SK-N-MC (cell line): ENCODE data around the gene FAM131B.

ENCODE experiments used
- DNase-seq: peaks from one replicate; pipeline ENCODE4 v3.0.0-alpha.2; 2011; ENCODE audit warnings: low read depth, low spot score
- H3K27ac ChIP-seq: fragments of 200-600 bp; sonication (generic); 2 replicates; pipeline ENCODE4 v1.5.1; 2016; ENCODE audit warnings: mixed run types
- H3K36me3 ChIP-seq: fragments of 200-600 bp; sonication (generic); 2 replicates; pipeline ENCODE4 v1.6.1; 2017; ENCODE audit warnings: antibody characterized with exemption, low read length, mixed read lengths; ENCODE audit not compliant: insufficient read depth
- H3K4me3 ChIP-seq: fragments of 200-600 bp; sonication (generic); 2 replicates; pipeline ENCODE4 v1.5.1; 2016
- H3K9ac ChIP-seq: fragments of 200-600 bp; sonication (generic); 2 replicates; pipeline ENCODE4 v1.8.0; 2017; ENCODE audit warnings: mixed run types, mixed read lengths; ENCODE audit not compliant: insufficient read length
- H3K9me3 ChIP-seq: fragments of 200-600 bp; sonication (generic); 2 replicates; pipeline ENCODE4 v1.6.1; 2017; ENCODE audit warnings: low read depth, mild to moderate bottlenecking, antibody characterized with exemption, low read length, moderate library complexity, mixed read lengths
- EZH2 ChIP-seq: fragments of 200-600 bp; sonication (generic); IDR thresholded peaks from one replicate; pipeline ENCODE4 v1.6.1; 2017; ENCODE audit warnings: antibody characterized with exemption
- FOXP2 ChIP-seq: optimal IDR thresholded peaks from 2 replicates; pipeline ENCODE3; 2011; ENCODE audit warnings: mild to moderate bottlenecking, moderate library complexity; ENCODE audit not compliant: insufficient read depth; ENCODE audit errors: extremely low read length, control extremely low read depth
- POLR2AphosphoS5 ChIP-seq: IDR thresholded peaks from 2 replicates; pipeline ENCODE4 v1.6.1; 2012; ENCODE audit warnings: mild to moderate bottlenecking, low read depth, low read length, borderline replicate concordance

FAM131B gene

DNA sequence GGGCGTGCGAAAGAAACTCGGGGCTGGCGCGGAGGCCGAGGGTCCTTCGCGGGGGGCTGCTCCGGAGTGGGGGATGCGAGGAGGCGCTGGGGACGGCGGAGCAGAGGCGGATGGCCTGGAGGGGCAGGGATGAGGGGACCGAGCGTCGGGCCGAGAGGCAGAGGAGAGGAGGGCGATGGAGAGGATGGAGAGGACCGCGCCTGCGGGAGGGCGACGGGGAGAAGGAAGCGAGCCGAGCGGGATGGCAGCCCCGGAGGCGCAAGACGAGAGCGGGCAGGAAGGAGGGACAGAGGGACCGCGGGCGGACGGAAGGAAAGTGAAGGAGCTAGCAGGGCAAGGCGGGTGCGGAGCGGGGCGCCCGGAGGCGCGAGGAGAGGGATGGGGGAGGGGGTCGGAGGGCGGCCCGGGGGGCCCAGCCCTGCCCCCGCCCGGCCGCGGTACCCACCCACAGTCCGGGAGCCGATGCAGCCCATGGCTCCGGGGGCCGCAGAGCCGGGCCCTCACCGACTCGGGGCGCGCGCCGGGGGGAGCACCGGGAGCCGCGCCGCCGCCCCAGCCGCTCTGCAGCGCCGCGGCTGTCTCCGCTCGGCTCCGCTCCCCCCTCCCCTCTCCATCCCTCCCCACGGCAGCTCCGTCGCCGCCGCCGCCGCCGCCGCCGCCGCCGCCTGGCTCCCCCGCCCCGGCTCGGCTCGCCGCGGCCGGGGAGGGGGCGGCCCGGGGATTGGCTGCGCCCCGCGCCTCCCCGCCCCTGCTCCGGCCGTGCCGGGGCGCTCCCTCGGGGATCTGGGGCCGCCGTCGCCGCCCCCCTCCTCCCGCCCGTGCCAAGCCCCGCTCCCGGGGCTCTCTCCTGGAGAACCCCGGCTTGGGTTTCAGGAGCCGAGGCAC is at the start of gene FAM131B:
FAM131B (minus strand) TSS at position 583 of the 885 bp plus-strand sequence; CDS start at position 473, 110 bp downstream.
- Histone ChIP-seq H3K9me3 (no peaks in the 10 kb centered on the region), H3K9ac (no peak within 1 kb of the TSS), H3K27ac (no peak within 1 kb of the TSS), H3K36me3 (no peaks in the 10 kb centered on the region), H3K4me3 (peak within 1 kb of the TSS; percentile 70)
- TF ChIP-seq POLR2AphosphoS5 = no peak
- no peak for DNase-seq

DNA sequence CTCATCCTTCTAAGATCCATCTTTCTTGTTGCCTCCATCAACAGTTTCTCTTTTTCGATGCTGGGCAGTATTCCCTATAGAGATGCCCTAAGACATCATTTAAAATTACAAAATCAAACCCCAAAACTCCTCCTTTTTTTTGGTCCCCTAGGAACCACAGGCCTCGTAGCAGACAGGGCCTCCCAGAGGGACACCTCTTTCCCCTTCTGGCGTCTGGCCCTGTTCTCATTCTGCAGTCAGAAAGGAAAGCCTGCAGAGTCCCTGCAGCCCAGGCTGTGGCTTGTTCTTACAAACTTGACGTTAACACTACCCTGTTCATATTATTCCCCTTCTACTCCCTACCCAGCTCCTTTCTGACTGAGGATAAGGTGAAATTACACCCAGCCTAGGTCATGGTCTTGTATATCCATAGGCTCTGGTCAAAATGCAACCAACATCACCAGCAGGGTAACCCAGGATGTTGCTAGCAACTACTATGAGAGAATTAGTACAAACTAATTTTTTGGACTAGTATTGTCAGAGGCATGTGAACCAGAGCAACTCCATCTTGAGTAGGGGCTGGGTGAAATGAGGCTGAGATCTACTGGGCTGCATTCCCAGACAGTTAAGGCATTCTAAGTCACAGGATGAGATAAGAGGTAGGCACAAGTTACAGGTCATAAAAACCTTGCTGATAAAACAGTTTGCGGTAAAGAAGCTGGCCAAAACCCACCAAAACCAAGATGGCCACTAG is 49.6 kb upstream of the FAM131B start:
- H3K9me3 ChIP-seq = no peaks in the 10 kb centered on the region
- DNase-seq = no peak
- H3K27ac ChIP-seq = no peak overlapping the region
- H3K9ac ChIP-seq = no peak overlapping the region
- no peak overlapping the region for H3K4me3 ChIP-seq
- TF ChIP-seq EZH2 (no peak), FOXP2 (no peak), POLR2AphosphoS5 (no peak)
- H3K36me3 ChIP-seq = no peaks in the 10 kb centered on the region

DNA sequence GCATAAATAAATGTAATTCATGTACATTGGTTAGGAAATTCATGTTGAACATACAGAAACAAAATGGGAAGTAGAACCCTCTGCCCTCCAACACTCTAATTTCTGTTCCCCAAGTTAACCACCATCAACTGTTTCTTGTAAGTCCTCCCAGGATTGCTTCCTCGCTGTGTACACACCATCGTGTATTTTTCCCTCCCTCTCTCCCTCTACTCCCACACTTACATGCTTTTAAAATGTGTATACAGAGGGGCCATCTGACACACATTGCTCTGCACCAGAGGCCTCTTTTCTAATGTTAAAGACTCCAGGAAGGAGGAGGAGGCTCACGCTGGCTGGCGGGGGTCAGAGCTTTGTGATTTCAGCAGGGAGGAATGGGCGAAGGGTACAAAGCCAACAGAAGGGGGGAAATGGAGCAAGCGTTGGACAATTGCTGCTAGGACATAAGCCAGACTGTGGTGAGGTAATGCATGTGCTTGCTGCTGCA is 48.0 kb upstream of the FAM131B start:
- no peaks in the 10 kb centered on the region for H3K9me3 ChIP-seq
- no peak for DNase-seq
- no peaks in the 10 kb centered on the region for H3K36me3 ChIP-seq
- no peak overlapping the region for H3K27ac ChIP-seq
- H3K9ac ChIP-seq = peak overlapping the region; percentile 14
- TF ChIP-seq POLR2AphosphoS5 = no peak
- TF ChIP-seq EZH2 = no peak
- TF ChIP-seq FOXP2 = no peak
- peak overlapping the region; percentile 17; the same call in 1 of the 2 replicates for H3K4me3 ChIP-seq

DNA sequence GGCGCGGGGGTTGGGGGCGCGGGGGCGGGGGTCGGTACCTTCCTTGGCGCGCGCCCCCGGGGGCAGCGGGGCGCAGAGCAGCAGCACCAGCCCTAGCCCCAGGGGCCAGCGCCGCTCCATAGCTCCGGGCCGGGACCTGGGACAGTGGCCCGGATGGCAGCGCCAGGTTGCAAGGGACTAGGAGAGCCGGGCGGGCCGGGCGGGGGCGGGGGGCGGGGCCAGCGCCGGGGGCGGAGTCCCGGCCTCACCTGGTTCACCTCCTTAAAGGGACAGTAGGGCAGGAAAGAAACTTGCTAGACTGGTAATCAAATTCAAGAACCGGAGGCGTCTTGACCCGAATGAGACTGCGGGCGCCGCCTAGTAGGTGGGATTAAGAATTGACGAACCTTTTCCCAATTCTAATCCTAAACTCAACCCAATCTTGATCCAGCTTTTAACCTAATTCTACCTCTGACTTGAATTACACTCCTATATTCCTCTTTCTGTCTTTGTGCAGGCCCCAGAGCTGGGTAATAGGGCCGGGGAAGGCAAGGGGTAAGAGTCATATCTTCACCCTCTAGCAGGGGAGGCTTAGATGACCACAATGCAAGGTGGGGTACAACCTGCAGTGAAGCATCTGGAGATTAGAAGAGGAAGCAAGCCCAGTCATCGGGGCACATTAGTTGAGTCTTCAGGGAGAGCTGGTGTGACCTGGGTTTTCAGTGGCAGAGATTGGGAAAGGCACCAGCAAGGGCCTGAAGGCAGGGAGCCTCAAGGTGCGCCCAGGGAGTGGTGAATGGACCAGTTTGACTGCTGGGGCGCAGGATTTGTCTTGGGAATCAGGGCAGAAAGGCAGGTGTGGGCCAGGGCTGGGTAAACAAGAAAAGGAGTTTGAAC is 46.4 kb upstream of the FAM131B start, which contains the start of gene EPHA1:
EPHA1 (minus strand) TSS at position 171 of the 876 bp plus-strand sequence; CDS start at position 120, 51 bp downstream.
- Histone ChIP-seq H3K36me3 (no peaks in the 10 kb centered on the region), H3K9ac (no peak within 1 kb of the TSS), H3K27ac (no peak within 1 kb of the TSS), H3K9me3 (no peaks in the 10 kb centered on the region), H3K4me3 (no peak within 1 kb of the TSS)
- TF ChIP-seq EZH2 = no peak
- TF ChIP-seq POLR2AphosphoS5 = no peak
- no peak for TF ChIP-seq FOXP2
- no peak for DNase-seq

DNA sequence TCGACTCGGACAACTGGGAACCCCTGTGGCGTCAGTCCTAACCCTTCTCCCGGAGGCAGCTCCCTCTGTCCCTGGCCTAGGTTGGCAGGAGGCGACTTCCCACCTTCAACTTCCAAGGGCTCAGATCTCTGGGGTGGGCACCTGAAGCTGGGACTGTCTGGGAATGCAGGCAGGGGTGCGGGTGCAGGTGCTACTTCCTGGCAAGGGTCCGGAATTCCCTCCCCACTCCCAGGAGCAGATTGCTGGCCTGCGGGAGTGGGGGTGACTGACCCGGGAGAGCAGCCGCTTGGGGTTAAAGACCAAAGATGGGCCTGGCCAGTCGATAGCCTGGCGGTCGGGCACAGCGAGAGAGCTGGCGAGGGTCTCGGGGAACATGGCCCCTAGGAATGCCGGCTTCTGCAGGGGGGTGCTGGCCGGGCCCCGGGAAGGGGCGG is 45.8 kb upstream of the FAM131B start:
- Histone ChIP-seq H3K27ac (no peak overlapping the region), H3K36me3 (no peaks in the 10 kb centered on the region), H3K4me3 (no peak overlapping the region), H3K9me3 (no peaks in the 10 kb centered on the region), H3K9ac (no peak overlapping the region)
- no peak for TF ChIP-seq FOXP2
- TF ChIP-seq EZH2 = no peak
- TF ChIP-seq POLR2AphosphoS5 = no peak
- DNase-seq = no peak

DNA sequence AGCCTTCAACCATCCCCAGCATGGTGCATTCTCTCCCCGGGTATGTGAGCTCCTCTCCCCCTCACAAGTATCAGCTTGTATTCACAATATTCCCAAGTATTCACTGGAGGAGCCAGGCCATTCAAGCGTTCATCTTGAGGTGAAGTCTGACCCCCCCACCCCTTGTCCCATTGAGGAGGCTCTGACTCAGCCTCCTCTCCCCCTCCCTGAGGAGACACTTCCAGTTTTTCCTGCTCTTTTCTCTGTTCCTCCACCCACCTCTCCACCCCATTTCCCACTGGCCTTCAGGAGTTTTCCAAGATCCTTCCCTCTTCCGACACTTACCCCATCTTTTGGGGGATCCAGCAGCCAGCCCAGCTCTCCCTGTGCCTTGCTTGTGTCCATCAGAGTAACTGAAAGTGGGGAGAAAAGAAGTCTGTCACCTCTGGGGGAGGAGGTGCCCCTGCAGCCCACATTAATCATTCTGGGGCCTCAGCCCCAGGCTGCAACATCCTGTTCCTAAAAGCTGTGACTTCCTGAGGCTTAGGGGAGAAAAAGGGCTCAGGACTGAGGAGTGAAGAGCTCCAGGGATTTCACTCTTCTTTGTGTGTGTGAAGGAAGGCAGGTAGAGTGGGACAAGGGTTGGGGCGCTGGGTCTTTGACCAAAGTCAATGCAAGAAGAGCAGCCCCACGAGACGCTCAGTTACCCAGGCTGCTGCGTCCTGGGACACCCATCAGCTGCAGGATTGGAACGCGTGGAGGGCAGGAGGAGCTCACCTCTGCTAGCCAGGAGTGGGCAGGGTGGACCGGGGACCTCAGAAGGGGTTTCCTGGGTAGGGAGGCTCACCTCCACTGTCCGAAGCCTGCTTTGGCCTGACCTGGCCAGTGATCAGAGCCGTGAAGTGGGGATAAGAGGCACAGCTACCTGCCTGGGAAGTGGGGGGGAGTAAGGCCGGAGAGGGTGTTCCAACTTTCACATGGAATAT is 45.1 kb upstream of the FAM131B start:
- Histone ChIP-seq H3K4me3 (no peak overlapping the region), H3K36me3 (no peaks in the 10 kb centered on the region), H3K9ac (no peak overlapping the region), H3K27ac (no peak overlapping the region), H3K9me3 (no peaks in the 10 kb centered on the region)
- no peak for DNase-seq
- no peak for TF ChIP-seq EZH2
- TF ChIP-seq POLR2AphosphoS5 = no peak
- TF ChIP-seq FOXP2 = no peak

DNA sequence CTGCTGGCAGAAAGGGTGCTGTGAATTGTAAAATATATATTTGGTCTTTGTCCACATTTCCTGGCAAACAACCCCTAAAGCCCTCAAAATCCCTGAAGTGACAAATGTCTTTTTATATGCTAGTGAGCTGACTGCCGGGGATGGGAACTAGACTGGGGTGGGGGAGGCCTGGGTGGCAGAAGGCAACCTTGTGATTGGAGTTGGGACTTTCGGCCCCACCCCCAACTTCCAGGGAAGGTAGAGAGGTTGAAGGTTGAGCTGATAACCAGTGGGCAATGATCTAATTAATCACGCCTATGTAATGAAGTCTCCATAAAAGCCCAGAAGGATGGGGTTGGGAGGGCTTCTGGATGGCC is 43.5 kb upstream of the FAM131B start:
- Histone ChIP-seq H3K9ac (no peak overlapping the region), H3K4me3 (no peak overlapping the region), H3K27ac (no peak overlapping the region), H3K9me3 (no peaks in the 10 kb centered on the region), H3K36me3 (no peaks in the 10 kb centered on the region)
- TF ChIP-seq FOXP2 (no peak), EZH2 (no peak), POLR2AphosphoS5 (no peak)
- no peak for DNase-seq
